Measurements from ENCODE around the gene TTLL5.

DNA sequence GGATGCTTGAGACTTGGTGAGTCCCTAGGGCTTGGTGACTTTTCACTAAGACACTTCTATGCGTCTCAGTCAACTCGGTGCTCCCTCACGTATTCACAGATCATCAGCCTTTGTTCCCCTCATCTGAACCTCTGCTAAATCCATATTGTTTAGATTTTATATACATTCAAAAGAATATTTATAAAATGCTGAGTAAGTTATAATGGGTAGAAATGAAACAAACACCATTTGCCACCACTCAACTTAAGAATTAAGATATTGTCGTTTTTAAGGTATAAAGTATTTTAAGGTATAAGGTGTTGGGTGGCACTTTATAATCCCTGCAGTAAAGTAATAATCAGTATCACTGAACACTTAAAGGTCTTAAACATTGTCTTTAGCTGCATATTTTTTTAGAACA, 103.0 kb downstream of the TTLL5 start:
- TF ChIP-seq TCF12 (IDR thresholded peaks at IDR 0.05) (no peak), TEAD4 (IDR thresholded peaks at IDR 0.05; ENCODE audit: borderline replicate concordance, insufficient read depth) (no peak), MXI1 (IDR thresholded peaks at IDR 0.05; ENCODE audit: low read depth, low read length) (no peak)
- TF ChIP-seq, protein P1, sequence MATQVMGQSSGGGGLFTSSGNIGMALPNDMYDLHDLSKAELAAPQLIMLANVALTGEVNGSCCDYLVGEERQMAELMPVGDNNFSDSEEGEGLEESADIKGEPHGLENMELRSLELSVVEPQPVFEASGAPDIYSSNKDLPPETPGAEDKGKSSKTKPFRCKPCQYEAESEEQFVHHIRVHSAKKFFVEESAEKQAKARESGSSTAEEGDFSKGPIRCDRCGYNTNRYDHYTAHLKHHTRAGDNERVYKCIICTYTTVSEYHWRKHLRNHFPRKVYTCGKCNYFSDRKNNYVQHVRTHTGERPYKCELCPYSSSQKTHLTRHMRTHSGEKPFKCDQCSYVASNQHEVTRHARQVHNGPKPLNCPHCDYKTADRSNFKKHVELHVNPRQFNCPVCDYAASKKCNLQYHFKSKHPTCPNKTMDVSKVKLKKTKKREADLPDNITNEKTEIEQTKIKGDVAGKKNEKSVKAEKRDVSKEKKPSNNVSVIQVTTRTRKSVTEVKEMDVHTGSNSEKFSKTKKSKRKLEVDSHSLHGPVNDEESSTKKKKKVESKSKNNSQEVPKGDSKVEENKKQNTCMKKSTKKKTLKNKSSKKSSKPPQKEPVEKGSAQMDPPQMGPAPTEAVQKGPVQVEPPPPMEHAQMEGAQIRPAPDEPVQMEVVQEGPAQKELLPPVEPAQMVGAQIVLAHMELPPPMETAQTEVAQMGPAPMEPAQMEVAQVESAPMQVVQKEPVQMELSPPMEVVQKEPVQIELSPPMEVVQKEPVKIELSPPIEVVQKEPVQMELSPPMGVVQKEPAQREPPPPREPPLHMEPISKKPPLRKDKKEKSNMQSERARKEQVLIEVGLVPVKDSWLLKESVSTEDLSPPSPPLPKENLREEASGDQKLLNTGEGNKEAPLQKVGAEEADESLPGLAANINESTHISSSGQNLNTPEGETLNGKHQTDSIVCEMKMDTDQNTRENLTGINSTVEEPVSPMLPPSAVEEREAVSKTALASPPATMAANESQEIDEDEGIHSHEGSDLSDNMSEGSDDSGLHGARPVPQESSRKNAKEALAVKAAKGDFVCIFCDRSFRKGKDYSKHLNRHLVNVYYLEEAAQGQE (IDR thresholded peaks at IDR 0.05; ENCODE audit: low read depth, low read length): no peak
- TF ChIP-seq, protein P2, sequence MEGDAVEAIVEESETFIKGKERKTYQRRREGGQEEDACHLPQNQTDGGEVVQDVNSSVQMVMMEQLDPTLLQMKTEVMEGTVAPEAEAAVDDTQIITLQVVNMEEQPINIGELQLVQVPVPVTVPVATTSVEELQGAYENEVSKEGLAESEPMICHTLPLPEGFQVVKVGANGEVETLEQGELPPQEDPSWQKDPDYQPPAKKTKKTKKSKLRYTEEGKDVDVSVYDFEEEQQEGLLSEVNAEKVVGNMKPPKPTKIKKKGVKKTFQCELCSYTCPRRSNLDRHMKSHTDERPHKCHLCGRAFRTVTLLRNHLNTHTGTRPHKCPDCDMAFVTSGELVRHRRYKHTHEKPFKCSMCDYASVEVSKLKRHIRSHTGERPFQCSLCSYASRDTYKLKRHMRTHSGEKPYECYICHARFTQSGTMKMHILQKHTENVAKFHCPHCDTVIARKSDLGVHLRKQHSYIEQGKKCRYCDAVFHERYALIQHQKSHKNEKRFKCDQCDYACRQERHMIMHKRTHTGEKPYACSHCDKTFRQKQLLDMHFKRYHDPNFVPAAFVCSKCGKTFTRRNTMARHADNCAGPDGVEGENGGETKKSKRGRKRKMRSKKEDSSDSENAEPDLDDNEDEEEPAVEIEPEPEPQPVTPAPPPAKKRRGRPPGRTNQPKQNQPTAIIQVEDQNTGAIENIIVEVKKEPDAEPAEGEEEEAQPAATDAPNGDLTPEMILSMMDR (IDR thresholded peaks at IDR 0.05): no peak

All from SK-N-SH (cell line).